HUES48 (cell line): Measurements from ENCODE around the gene CPB1.

Experiments
- H3K27ac ChIP-seq: one replicate; pipeline ENCODE4 v1.7.0; 2013; ENCODE audit warnings: low read depth, low read length, inconsistent platforms
- H3K27me3 ChIP-seq: 2 replicates; pipeline ENCODE4 v1.6.1; 2013; ENCODE audit warnings: mild to moderate bottlenecking, low read length; ENCODE audit not compliant: control insufficient read depth, insufficient read depth
- H3K36me3 ChIP-seq: 2 replicates; pipeline ENCODE4 v1.6.1; 2013; ENCODE audit warnings: low read length; ENCODE audit not compliant: control insufficient read depth, insufficient read depth
- H3K4me1 ChIP-seq: 2 replicates; pipeline ENCODE4 v1.6.1; 2013; ENCODE audit warnings: mild to moderate bottlenecking, low read length; ENCODE audit not compliant: control insufficient read depth, insufficient read depth
- H3K4me3 ChIP-seq: 2 replicates; pipeline ENCODE4 v1.5.1; 2013; ENCODE audit warnings: mild to moderate bottlenecking, low read depth, low read length
- H3K9ac ChIP-seq: 2 replicates; pipeline ENCODE4 v1.6.1; 2013; ENCODE audit warnings: mild to moderate bottlenecking, low read depth, low read length, moderate library complexity
- H3K9me3 ChIP-seq: 2 replicates; pipeline ENCODE4 v1.6.1; 2013; ENCODE audit warnings: low read length; ENCODE audit not compliant: control insufficient read depth, insufficient read depth

Gene CPB1

GRCh38 chr3:148881286-148881685 is 53.7 kb downstream of the CPB1 start:
- Histone ChIP-seq H3K36me3 (no peaks in the 10 kb centered on the region), H3K9ac (no peak overlapping the region), H3K4me1 (no peaks in the 10 kb centered on the region), H3K4me3 (no peak overlapping the region), H3K27ac (no peak overlapping the region), H3K9me3 (no peaks in the 10 kb centered on the region), H3K27me3 (no peaks in the 10 kb centered on the region)

GRCh38 chr3:148882288-148882687 is 54.7 kb downstream of the CPB1 start:
- no peaks in the 10 kb centered on the region for H3K4me1 ChIP-seq

GRCh38 chr3:148883163-148883562 is 55.6 kb downstream of the CPB1 start:
- Histone ChIP-seq H3K4me1 (no peaks in the 10 kb centered on the region), H3K9ac (no peak overlapping the region), H3K27me3 (no peaks in the 10 kb centered on the region), H3K4me3 (no peak overlapping the region), H3K36me3 (no peaks in the 10 kb centered on the region), H3K9me3 (no peaks in the 10 kb centered on the region), H3K27ac (no peak overlapping the region)

More at GRCh38 chr3:148882288-148882687, 54.7 kb downstream of the CPB1 start:
- H3K4me3 ChIP-seq, result no peak overlapping the region
- H3K9ac ChIP-seq, result no peak overlapping the region
- H3K36me3 ChIP-seq, result no peaks in the 10 kb centered on the region
- no peak overlapping the region for H3K27ac ChIP-seq
- no peaks in the 10 kb centered on the region for H3K9me3 ChIP-seq
- no peaks in the 10 kb centered on the region for H3K27me3 ChIP-seq

- Histone ChIP-seq H3K4me3 (no peak overlapping the region), H3K27ac (no peak overlapping the region), H3K4me1 (no peaks in the 10 kb centered on the region), H3K36me3 (no peaks in the 10 kb centered on the region), H3K9me3 (no peaks in the 10 kb centered on the region), H3K9ac (no peak overlapping the region), H3K27me3 (no peaks in the 10 kb centered on the region)
Measured at GRCh38 chr3:148884261-148884660, 56.6 kb downstream of the CPB1 start.

- no peak overlapping the region for H3K9ac ChIP-seq
- H3K4me1 ChIP-seq, result no peaks in the 10 kb centered on the region
- no peaks in the 10 kb centered on the region for H3K9me3 ChIP-seq
- no peaks in the 10 kb centered on the region for H3K36me3 ChIP-seq
- no peak overlapping the region for H3K4me3 ChIP-seq
- no peak overlapping the region for H3K27ac ChIP-seq
- no peaks in the 10 kb centered on the region for H3K27me3 ChIP-seq
Measured at GRCh38 chr3:148889828-148890227, 62.2 kb downstream of the CPB1 start.

- no peaks in the 10 kb centered on the region for H3K27me3 ChIP-seq
Measured at GRCh38 chr3:148896062-148896461, 68.5 kb downstream of the CPB1 start.

GRCh38 chr3:148901987-148902791 is 74.6 kb downstream of the CPB1 start:
- Histone ChIP-seq H3K27me3 (no peaks in the 10 kb centered on the region), H3K36me3 (no peaks in the 10 kb centered on the region), H3K9me3 (no peaks in the 10 kb centered on the region), H3K9ac (no peak overlapping the region), H3K27ac (no peak overlapping the region), H3K4me3 (no peak overlapping the region), H3K4me1 (no peaks in the 10 kb centered on the region)

More at GRCh38 chr3:148896062-148896461, 68.5 kb downstream of the CPB1 start:
- H3K36me3 ChIP-seq, result no peaks in the 10 kb centered on the region
- no peak overlapping the region for H3K4me3 ChIP-seq
- no peak overlapping the region for H3K27ac ChIP-seq
- H3K9ac ChIP-seq, result no peak overlapping the region
- no peaks in the 10 kb centered on the region for H3K9me3 ChIP-seq
- no peaks in the 10 kb centered on the region for H3K4me1 ChIP-seq

GRCh38 chr3:148903022-148903442 is 75.4 kb downstream of the CPB1 start:
- no peaks in the 10 kb centered on the region for H3K4me1 ChIP-seq
- H3K9me3 ChIP-seq, result no peaks in the 10 kb centered on the region
- H3K27me3 ChIP-seq, result no peaks in the 10 kb centered on the region
- H3K27ac ChIP-seq, result no peak overlapping the region
- no peak overlapping the region for H3K4me3 ChIP-seq
- H3K9ac ChIP-seq, result no peak overlapping the region
- no peaks in the 10 kb centered on the region for H3K36me3 ChIP-seq

GRCh38 chr3:148903941-148904340 is 76.3 kb downstream of the CPB1 start:
- no peaks in the 10 kb centered on the region for H3K9me3 ChIP-seq
- H3K27me3 ChIP-seq, result no peaks in the 10 kb centered on the region
- no peak overlapping the region for H3K27ac ChIP-seq
- H3K4me1 ChIP-seq, result no peaks in the 10 kb centered on the region
- H3K9ac ChIP-seq, result no peak overlapping the region
- no peaks in the 10 kb centered on the region for H3K36me3 ChIP-seq
- no peak overlapping the region for H3K4me3 ChIP-seq

GRCh38 chr3:148906667-148907066 is 79.1 kb downstream of the CPB1 start:
- Histone ChIP-seq H3K36me3 (no peaks in the 10 kb centered on the region), H3K27ac (no peak overlapping the region), H3K27me3 (no peaks in the 10 kb centered on the region), H3K9ac (no peak overlapping the region), H3K4me1 (no peaks in the 10 kb centered on the region), H3K4me3 (no peak overlapping the region), H3K9me3 (no peaks in the 10 kb centered on the region)
